Esophagus squamous epithelium (tissue), 5 donors: ENCODE measurements around the gene SZT2. TPM values are rescaled to one million over a fixed set of nuclear protein-coding genes. Genes with fewer than 3 reads are reported as not detected.
A peak's percentile ranks its signal among the peaks of the same experiment; 100 is the strongest.
"Not testable (repeated sequence)": the region's sequence is repeated elsewhere in the genome, so short reads cannot be mapped to it uniquely, and the experiment has no call there.

ENCODE experiments used
- DNase-seq: peaks from one replicate; lab custom pipeline; 2025; lab: John Stamatoyannopoulos, UW
- H3K27ac ChIP-seq, 4 donors: fragments of 200-600 bp; sonication (generic); one replicate each; pipeline ENCODE4 v1.5.1; 2016 to 2019; ENCODE audit warnings: mild to moderate bottlenecking in 1 of 4
- H3K27me3 ChIP-seq, 4 donors: fragments of 200-600 bp; sonication (generic); 1 replicate in 3 of 4; 2 replicates in 1 of 4; pipeline versions ENCODE4 v1.5.1 to v1.6.0; 2017 to 2021; ENCODE audit warnings: antibody characterized with exemption in 1 of 4
- H3K36me3 ChIP-seq, 3 donors: fragments of 200-600 bp; sonication (generic); one replicate each; pipeline ENCODE4 v1.5.1; 2016 to 2019
- H3K4me1 ChIP-seq, 3 donors: fragments of 200-600 bp; sonication (generic); one replicate each; pipeline ENCODE4 v1.5.1; 2017 to 2019
- H3K4me3 ChIP-seq, 4 donors: fragments of 200-600 bp; sonication (generic); 1 replicate in 3 of 4; 2 replicates in 1 of 4; pipeline ENCODE4 v1.5.1; 2016 to 2019; ENCODE audit warnings: mild to moderate bottlenecking in 2 of 4, moderate library complexity in 1 of 4
- H3K9me3 ChIP-seq, 3 donors: fragments of 200-600 bp; sonication (generic); one replicate each; pipeline ENCODE4 v1.5.1; 2016 to 2019
- CTCF ChIP-seq, 6 experiments: fragments of 450-650 bp in 4 of 6; fragments of 200-600 bp in 2 of 6; sonication (generic) in 2 of 6; IDR thresholded peaks; one replicate each; pipeline ENCODE4 v1.5.1; 2016 to 2019; ENCODE audit warnings: antibody characterized with exemption in 6 of 6, mild to moderate bottlenecking in 4 of 6, moderate library complexity in 4 of 6
- POLR2A ChIP-seq, 4 donors: fragments of 450-650 bp; IDR thresholded peaks; one replicate each; pipeline ENCODE4 v1.6.1; 2017; ENCODE audit warnings: antibody characterized with exemption in 4 of 4, mild to moderate bottlenecking in 4 of 4, moderate library complexity in 3 of 4
- WGBS, 2 donors: methylation state at CpG; one replicate each; pipeline ENCODE4 v1.1.5; 2018; 5-methylcytosine and 5-hydroxymethylcytosine counted together
- intact Hi-C: fragments of 100-400 bp; cut with DNase I; formaldehyde crosslinking; loops from one replicate; pipeline ENCODE4 v1.15.0; 2022
- total RNA-seq, 4 donors: library from RNA; depleted of rRNA; stranded (reverse); fragments of >200 nt; gene quantifications; one replicate each; pipeline ENCODE4 v1.1.0, GENCODE V29; 2016
- donor health status: DM: yes; HTN: yes; CAD: no.

Gene SZT2
- total RNA-seq, 4 donors from 2014 or later, result 12.4 to 40.0 (median 27.7) TPM

GRCh38 chr1:43472087-43472462, 82.4 kb downstream of the SZT2 start:
- Histone ChIP-seq H3K4me3 (no peak overlapping the region), H3K27ac (no peak overlapping the region), H3K4me1 (no peaks in the 10 kb centered on the region), H3K9me3 (no peaks in the 10 kb centered on the region), H3K27me3 (no peaks in the 10 kb centered on the region), H3K36me3 (no peaks in the 10 kb centered on the region)
- intact Hi-C loops, result no loop called here
- WGBS, 2 donors, result 81 to 94% methylated on average over 5 of the region's 5 CpGs
- TF ChIP-seq POLR2A (IDR thresholded peaks at IDR 0.05) (no peak), CTCF (IDR thresholded peaks at IDR 0.05) (no peak)
- no peak for DNase-seq

GRCh38 chr1:43472463-43473151, 82.9 kb downstream of the SZT2 start:
- H3K4me3 ChIP-seq, DNase-seq, intact Hi-C loops, H3K27me3 ChIP-seq, H3K4me1 ChIP-seq, H3K36me3 ChIP-seq, H3K9me3 ChIP-seq: not testable (repeated sequence)
- H3K27ac ChIP-seq, result peak overlapping the region in 1 of 4 donors; percentile 52
- 35 to 58% methylated on average over 6 of the region's 6 CpGs for WGBS, 2 donors

GRCh38 chr1:43473463-43473862, 83.8 kb downstream of the SZT2 start:
- Histone ChIP-seq H3K9me3 (no peaks in the 10 kb centered on the region), H3K4me3 (no peak overlapping the region), H3K27ac (no peak overlapping the region), H3K36me3 (no peaks in the 10 kb centered on the region), H3K4me1 (no peaks in the 10 kb centered on the region), H3K27me3 (no peaks in the 10 kb centered on the region)
- TF ChIP-seq POLR2A (IDR thresholded peaks at IDR 0.05) (no peak), CTCF (IDR thresholded peaks at IDR 0.05) (no peak)
- intact Hi-C loops, result no loop called here
- WGBS, 2 donors, result 56 to 83% methylated on average over 4 of the region's 4 CpGs
- DNase-seq, result no peak

GRCh38 chr1:43475611-43476401, 86.1 kb downstream of the SZT2 start:
- H3K4me3 ChIP-seq, H3K36me3 ChIP-seq, intact Hi-C loops, H3K27me3 ChIP-seq, H3K27ac ChIP-seq, DNase-seq, H3K4me1 ChIP-seq, H3K9me3 ChIP-seq: not testable (repeated sequence)
- 42 to 51% methylated on average over 10 of the region's 10 CpGs for WGBS, 2 donors

- Histone ChIP-seq H3K4me1 (no peaks in the 10 kb centered on the region), H3K27ac (no peak overlapping the region), H3K4me3 (no peak overlapping the region), H3K9me3 (no peaks in the 10 kb centered on the region), H3K27me3 (no peaks in the 10 kb centered on the region), H3K36me3 (no peaks in the 10 kb centered on the region)
- 60 to 85% methylated on average over 1 of the region's 1 CpG for WGBS, 2 donors
- no peak for DNase-seq
- intact Hi-C loops, result no loop called here
- TF ChIP-seq CTCF (IDR thresholded peaks at IDR 0.05) (no peak), POLR2A (IDR thresholded peaks at IDR 0.05) (no peak)
These were observed 88.0 kb downstream of the SZT2 start for GRCh38 chr1:43477716-43478115.

- 55 to 69% methylated on average over 3 of the region's 3 CpGs for WGBS, 2 donors
- TF ChIP-seq CTCF (IDR thresholded peaks at IDR 0.05), result no peak
- TF ChIP-seq POLR2A (IDR thresholded peaks at IDR 0.05), result no peak
- no peaks in the 10 kb centered on the region for H3K27me3 ChIP-seq
- H3K36me3 ChIP-seq, result no peaks in the 10 kb centered on the region
- H3K9me3 ChIP-seq, result no peaks in the 10 kb centered on the region
- DNase-seq, result no peak
- H3K27ac ChIP-seq, result no peak overlapping the region
- no peaks in the 10 kb centered on the region for H3K4me1 ChIP-seq
- no peak overlapping the region for H3K4me3 ChIP-seq
- intact Hi-C loops, result no loop called here
These were observed 89.7 kb downstream of the SZT2 start for GRCh38 chr1:43479414-43479813.
